Breast epithelium (tissue), 3 donors: Measurements from ENCODE around the gene POLR1G.

Experiments
- CTCF ChIP-seq, 3 donors: fragments of 450-650 bp; IDR thresholded peaks; one replicate each; pipeline ENCODE4 v1.5.1; 2016 to 2017; ENCODE audit warnings: antibody characterized with exemption in 3 of 3, mild to moderate bottlenecking in 3 of 3, moderate library complexity in 3 of 3
- POLR2A ChIP-seq: fragments of 450-650 bp; IDR thresholded peaks from one replicate; pipeline ENCODE4 v1.6.1; 2016; ENCODE audit warnings: antibody characterized with exemption, mild to moderate bottlenecking, moderate library complexity

GRCh38 chr19:45362291-45362690, 44.2 kb upstream of the POLR1G start:
- TF ChIP-seq CTCF (IDR thresholded peaks at IDR 0.05) (no peak), POLR2A (no peak)
